ENCODE results near the gene ZNF429.
"Not testable (repeated sequence)": the region's sequence is repeated elsewhere in the genome, so short reads cannot be mapped to it uniquely, and the experiment has no call there.

Gene ZNF429

DNA sequence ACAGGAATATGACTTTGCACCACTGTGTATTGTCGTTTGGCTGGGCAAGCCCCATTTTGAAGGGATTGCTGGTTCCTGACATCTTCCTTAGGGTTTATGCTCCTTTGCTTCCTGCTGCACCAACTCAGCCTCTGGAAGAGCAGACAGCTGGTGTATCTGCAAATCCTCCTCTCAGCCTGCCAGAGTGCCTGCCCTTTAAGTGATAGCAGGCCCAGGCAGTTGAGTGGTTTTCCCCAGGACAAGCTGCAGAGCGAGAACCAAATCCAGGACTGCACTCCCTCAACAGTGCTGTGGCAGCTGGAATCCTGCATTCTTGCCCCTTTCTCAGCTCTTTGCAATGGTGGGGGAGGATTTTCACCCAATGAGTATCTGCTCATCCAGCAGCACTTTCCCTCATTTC, 85.5 kb downstream of the ZNF429 start:
- no peak for DNase-seq (ENCODE audit: low read depth in 2 of 2)

DNA sequence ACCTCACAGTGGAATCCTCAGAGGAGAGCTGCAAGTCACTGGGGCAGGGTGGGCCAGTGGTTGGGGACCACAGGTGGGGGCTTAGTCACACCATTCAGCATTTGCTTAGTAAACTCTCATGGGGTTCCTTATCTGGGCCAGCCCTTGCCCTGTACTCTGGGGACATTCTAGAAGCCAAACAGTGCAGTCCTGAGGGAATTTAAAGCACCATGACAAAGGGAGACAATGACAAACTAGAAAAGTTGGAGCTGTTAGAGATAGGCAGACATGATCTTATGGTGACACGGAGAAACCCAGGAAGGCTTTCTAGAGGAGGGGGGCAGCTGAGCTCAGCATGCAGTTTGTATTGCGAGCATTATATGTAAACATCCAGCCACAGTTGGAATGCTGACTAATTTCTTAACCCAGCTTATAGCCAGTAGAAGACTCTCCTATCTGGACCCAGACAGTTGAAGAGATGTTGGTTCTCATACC, 87.6 kb downstream of the ZNF429 start:
- no peak for DNase-seq (ENCODE audit: low read depth in 2 of 2)

DNA sequence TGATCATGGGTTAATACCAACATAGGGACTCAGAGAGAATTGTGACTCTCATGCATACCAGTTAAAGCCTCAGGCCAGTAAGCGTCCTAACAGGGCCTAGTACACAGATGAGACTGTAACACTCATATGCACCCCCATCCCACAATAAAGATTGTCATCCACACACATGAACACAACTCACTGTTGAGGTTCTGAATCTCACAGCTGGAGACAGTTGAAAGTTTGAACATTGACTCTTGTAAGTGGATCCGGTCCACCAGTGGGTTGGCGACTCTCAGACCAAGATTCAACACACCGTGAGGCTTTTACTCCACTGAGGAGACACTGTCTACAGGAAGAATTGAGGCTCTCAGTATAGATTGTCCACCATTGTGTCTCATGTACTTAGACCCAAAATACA, 88.1 kb downstream of the ZNF429 start:
- no peak for DNase-seq (ENCODE audit: low read depth in 2 of 2)

DNA sequence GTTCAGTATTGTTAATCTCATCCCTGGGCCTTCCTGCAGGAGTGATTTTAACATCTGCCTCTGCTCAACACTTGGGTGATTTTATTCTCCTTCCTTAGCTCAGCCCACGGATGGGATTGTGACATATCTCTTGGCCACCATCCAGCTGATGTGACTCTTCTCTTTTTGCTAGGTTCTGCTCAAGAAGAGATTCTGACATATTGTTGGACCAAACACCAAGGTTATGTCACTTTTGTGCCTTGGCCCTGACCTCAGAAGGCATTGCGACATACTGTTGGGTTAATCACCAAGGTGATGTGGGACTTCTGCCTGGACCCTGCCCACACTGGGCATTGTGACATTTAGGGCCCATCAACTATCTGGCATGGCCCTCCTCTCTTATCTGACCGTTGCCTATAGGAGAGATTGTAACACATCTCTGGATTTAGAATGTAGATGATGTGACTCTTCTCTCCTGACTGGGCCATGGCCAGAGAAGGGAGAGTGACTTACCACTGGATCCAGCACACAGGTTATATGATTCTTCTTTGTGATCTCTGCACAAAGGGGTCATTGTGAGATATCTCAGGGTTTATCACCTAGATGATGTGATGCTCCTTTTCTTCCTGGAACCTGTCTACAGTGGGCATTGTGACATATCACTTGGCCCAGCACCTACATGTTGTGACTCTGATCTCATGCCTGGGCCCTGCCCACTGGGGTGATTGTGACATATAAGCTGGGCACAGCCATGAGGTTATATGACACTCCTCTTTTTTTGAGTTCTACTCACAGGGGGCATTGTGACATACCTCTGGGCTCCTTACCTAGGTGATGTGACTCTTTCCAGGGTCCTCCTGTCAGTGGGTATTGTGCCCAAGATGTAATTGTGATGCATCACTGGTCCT, 88.8 kb downstream of the ZNF429 start:
- no peak for DNase-seq (ENCODE audit: low read depth in 2 of 2)

DNA sequence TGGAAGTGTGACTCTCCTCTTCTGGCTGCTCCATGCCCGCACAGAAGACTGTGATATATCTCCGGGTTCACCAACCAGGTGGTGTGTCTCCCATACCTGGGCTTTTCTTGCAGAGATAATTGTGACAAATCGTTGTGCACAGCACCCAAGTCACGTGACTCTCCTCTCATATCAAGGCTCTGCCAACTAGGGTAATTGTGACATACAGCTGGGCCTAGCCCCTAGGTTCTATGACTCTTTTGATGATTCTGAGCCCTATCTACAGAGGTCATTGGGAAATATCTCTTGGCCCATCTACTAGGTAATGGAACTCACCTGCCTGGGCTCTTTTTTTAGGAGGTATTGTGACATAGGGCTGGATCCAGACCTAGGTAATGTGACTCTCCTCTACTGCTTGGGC, 89.8 kb downstream of the ZNF429 start:
- DNase-seq (ENCODE audit: low read depth in 2 of 2), result no peak

DNA sequence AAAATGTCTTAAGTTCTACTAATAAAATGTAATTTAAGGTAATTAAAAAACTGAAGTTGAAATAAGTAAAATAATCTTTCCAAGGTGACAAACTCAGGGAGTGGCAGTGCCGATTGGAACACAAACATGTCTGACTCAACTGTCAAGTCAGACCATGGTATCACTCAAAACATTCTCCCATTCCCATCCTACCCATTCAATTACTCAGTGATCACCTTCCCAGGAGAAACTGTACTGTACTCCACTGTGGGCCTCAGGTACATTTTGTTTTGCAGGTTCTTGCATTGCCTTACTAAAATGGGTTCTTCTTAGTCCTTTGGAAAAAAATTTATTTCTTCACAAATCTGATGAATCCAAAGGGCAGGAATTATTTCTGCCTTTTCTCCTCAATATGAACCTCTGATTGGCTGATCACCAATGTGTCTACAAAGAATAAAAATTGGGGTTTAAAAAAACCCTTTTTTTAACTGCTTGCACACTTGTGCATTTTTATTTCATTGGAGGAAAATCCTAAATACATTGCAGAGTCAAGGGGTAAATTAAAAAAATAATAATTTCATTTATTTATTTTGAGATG, 96.8 kb downstream of the ZNF429 start:
- no peak for DNase-seq (ENCODE audit: low read depth in 2 of 2)

DNA sequence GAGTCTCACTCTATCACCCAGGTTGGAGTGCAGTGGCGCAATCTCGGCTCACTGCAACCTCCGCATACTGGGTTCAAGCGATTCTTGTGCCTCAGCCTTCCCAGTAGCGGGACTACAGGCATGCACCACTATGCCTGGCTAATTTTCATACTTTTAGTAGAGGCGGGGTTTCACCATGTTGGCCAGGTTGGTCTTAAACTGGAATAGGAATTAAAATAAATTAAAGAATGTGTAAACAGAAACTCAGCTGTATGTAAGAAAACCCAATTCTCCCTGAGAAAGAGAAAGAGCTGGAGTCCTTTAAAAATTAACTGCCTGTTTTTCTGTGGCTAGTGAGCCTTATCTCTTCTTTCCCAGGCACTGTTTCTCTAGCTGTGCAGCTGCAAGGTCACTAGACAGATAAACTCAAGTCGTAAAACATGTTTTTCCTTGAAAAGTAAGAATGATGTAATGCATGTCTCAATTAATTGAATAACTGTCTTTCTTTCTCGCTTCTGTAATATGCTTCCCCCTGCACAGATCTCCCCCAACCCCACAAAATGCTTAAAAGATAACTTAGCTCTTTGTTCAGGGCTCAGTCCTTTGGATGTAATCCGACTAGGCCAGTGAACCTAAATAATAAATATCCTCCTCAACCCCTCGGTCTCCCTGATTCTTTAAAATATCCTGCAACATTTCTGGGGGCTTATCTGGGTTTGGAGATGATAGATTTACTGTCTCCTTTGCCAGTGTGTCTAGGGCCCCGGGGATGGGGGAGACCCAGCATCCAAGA, 97.4 kb downstream of the ZNF429 start:
- DNase-seq (ENCODE audit: low read depth in 2 of 2), result not testable (repeated sequence)

DNA sequence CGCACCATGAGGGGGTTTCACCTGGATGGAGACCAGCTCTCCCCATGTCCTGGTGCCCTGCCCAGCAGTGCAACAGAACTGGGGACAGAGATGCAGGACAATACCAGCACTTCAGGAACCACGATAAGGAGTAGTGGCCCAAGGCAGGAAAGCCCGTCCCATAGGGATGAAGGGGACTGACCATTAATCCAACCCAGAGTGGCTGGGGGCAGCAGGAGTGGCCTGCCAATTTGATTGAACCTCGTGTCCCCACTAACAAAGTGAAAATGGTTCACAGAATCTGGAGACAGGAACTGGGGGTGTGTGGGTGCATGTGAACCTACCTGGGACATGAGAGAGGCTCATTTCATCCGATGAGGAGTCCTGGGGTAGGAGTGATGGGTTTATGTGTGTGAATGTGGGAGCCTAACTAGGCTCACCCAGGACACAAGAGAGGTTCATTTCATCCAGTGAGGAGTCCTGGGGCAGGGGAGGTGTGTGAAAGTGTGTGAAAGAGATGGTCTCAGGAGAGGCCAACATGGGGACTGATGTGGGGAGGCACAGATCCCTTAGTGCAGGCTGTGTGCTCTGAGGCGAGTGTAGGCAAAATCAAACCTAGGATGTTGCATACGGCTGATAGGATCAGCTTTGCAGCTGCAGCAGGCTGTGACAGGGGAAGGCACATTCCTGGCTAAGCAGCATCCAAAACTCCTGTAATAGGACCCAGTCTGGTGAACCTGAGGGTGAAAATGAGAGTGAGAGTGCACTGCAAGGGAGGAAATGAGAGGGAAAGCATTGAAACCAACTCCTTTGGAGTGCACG, 98.2 kb downstream of the ZNF429 start:
- no peak for DNase-seq (ENCODE audit: low read depth in 2 of 2)

DNA sequence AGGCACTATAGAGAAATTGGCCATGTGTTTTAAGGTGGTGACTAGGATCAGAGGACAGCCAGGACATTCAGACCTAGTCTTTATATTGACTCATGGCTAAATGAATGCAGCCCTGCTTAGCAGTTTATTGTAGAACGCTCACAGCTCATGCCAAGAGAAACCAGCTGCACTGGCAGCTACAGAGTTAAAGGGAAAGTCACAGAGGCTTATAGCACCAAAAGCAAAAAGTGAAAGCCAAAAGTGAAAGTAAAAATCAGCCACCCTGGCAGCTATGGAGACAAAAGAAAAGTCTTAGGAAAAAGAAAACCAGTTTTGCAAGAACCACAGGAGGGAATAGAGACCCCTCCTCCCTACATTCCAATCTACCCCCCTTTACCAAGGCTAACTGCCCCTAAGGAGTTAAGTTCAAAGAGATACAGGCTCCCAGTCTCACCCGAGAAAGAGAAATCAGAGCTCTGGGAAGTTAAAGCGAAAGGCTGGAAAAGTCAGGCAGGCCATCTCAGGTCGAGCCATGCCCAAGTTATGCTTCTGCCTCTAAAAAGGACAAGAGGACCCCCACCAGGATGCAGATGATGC, 99.0 kb downstream of the ZNF429 start:
- DNase-seq (ENCODE audit: low read depth in 2 of 2), result no peak

Data from activated CD4-positive, alpha-beta T cell treated with anti-CD3 and anti-CD28 coated beads for 24 hours (primary cell).